ENCODE measurements around the gene GBP2.

GRCh38 chr1:89095737-89096136 is 30.2 kb downstream of the GBP2 start:
- no peak for TF ChIP-seq CTCF (IDR thresholded peaks at IDR 0.05)
- TF ChIP-seq REST (IDR thresholded peaks at IDR 0.05; ENCODE audit: insufficient read depth in 1 of 2, low read depth in 2 of 2, low read length in 1 of 2) = no peak
- no peak for TF ChIP-seq SIN3A (IDR thresholded peaks at IDR 0.05; ENCODE audit: borderline replicate concordance, insufficient read depth, low read depth, low read length)

Data from Panc1 (cell line).